Esophagus muscularis mucosa (tissue), 4 donors: ENCODE measurements around the gene CDH4. TPM values are rescaled to one million over a fixed set of nuclear protein-coding genes. Genes with fewer than 3 reads are reported as not detected.

Source experiments
- DNase-seq: peaks from one replicate; pipeline ENCODE4 v3.0.0-alpha.2; 2017; ENCODE audit errors: extremely low spot score
- H3K27ac ChIP-seq, 4 donors: fragments of 200-600 bp; sonication (generic); replicated peaks in 1 of 4; 1 replicate in 3 of 4; 2 replicates in 1 of 4; pipeline ENCODE4 v1.5.1; 2016 to 2019; ENCODE audit warnings: mild to moderate bottlenecking in 1 of 4
- H3K27me3 ChIP-seq, 4 donors: fragments of 200-600 bp; sonication (generic); one replicate each; pipeline versions ENCODE4 v1.5.1 to v1.6.0; 2016 to 2019
- H3K36me3 ChIP-seq, 4 donors: fragments of 200-600 bp; sonication (generic); one replicate each; pipeline ENCODE4 v1.5.1; 2016 to 2019
- H3K4me1 ChIP-seq, 4 donors: fragments of 200-600 bp; sonication (generic); one replicate each; pipeline ENCODE4 v1.5.1; 2016 to 2019
- H3K4me3 ChIP-seq, 4 donors: fragments of 200-600 bp; sonication (generic); 1 replicate in 2 of 4; 2 replicates in 2 of 4; pipeline ENCODE4 v1.5.1; 2016 to 2019; ENCODE audit warnings: mild to moderate bottlenecking in 4 of 4, moderate library complexity in 1 of 4
- H3K9me3 ChIP-seq, 4 donors: fragments of 200-600 bp; sonication (generic); 1 replicate in 3 of 4; 2 replicates in 1 of 4; pipeline ENCODE4 v1.5.1; 2016 to 2019
- CTCF ChIP-seq, 3 experiments: fragments of 200-600 bp in 2 of 3; fragments of 450-650 bp in 1 of 3; sonication (generic) in 2 of 3; IDR thresholded peaks; one replicate each; pipeline ENCODE4 v1.5.1; 2017 to 2019; ENCODE audit warnings: antibody characterized with exemption in 3 of 3, mild to moderate bottlenecking in 2 of 3, moderate library complexity in 1 of 3
- EP300 ChIP-seq: sonication (generic); formaldehyde crosslinking; IDR thresholded peaks from one replicate; pipeline ENCODE4 v1.6.1; 2017; ENCODE audit warnings: antibody characterized with exemption
- POLR2A ChIP-seq: fragments of 450-650 bp; IDR thresholded peaks from one replicate; pipeline ENCODE4 v1.6.1; 2017; ENCODE audit warnings: antibody characterized with exemption, moderate library complexity, mild to moderate bottlenecking, low read depth
- POLR2AphosphoS5 ChIP-seq, 2 donors: sonication (generic); formaldehyde crosslinking; IDR thresholded peaks; one replicate each; pipeline ENCODE4 v1.6.1; 2017; ENCODE audit warnings: antibody characterized with exemption in 2 of 2
- WGBS: methylation state at CpG from one replicate; pipeline ENCODE4 v1.1.5; 2018; 5-methylcytosine and 5-hydroxymethylcytosine counted together
- intact Hi-C: fragments of 100-400 bp; cut with DNase I; formaldehyde crosslinking; loops from one replicate; pipeline ENCODE4 v1.15.1; 2023
- total RNA-seq, 4 donors: library from RNA; depleted of rRNA; stranded (reverse); fragments of >200 nt; gene quantifications; one replicate each; pipeline versions ENCODE4 v1.1.0 to v1.2.1, GENCODE V29; 2016

CDH4 gene
- total RNA-seq, 4 donors from 2014 or later = 0.42 to 1.3 (median 0.48) TPM

GRCh38 chr20:61875996-61876395 lies 623.9 kb downstream of the CDH4 start:
- peaks cover 0 to 41% (median 0%) of the 10 kb centered on the region in 4 donors for H3K27me3 ChIP-seq
- 70% methylated on average over 10 of the region's 16 CpGs for WGBS
- H3K4me3 ChIP-seq = no peak overlapping the region
- H3K27ac ChIP-seq = no peak overlapping the region
- no peaks in the 10 kb centered on the region for H3K36me3 ChIP-seq
- no peak for TF ChIP-seq CTCF (IDR thresholded peaks at IDR 0.05)
- no peak for TF ChIP-seq POLR2AphosphoS5 (IDR thresholded peaks at IDR 0.05)
- TF ChIP-seq POLR2A = no peak
- no peak for TF ChIP-seq EP300
- peaks cover 0 to 12% (median 0%) of the 10 kb centered on the region in 4 donors for H3K9me3 ChIP-seq
- intact Hi-C loops = no loop called here
- no peaks in the 10 kb centered on the region for H3K4me1 ChIP-seq
- no peak for DNase-seq

GRCh38 chr20:61876952-61877728 lies 625.1 kb downstream of the CDH4 start:
- H3K27me3 ChIP-seq = peaks cover 0 to 50% (median 0%) of the 10 kb centered on the region in 4 donors
- H3K4me3 ChIP-seq = no peak overlapping the region
- WGBS = 23% methylated on average over 20 of the region's 30 CpGs
- intact Hi-C loops = no loop called here
- H3K4me1 ChIP-seq = no peaks in the 10 kb centered on the region
- H3K9me3 ChIP-seq = peaks cover 0 to 2% (median 0%) of the 10 kb centered on the region in 4 donors
- H3K27ac ChIP-seq = no peak overlapping the region
- TF ChIP-seq CTCF (IDR thresholded peaks at IDR 0.05) (no peak), POLR2A (no peak), POLR2AphosphoS5 (IDR thresholded peaks at IDR 0.05) (no peak), EP300 (no peak)
- no peaks in the 10 kb centered on the region for H3K36me3 ChIP-seq
- no peak for DNase-seq

GRCh38 chr20:61877776-61878477 lies 625.9 kb downstream of the CDH4 start:
- Histone ChIP-seq H3K9me3 (no peaks in the 10 kb centered on the region), H3K36me3 (no peaks in the 10 kb centered on the region), H3K4me1 (no peaks in the 10 kb centered on the region), H3K4me3 (no peak overlapping the region), H3K27ac (no peak overlapping the region), H3K27me3 (peaks cover 0 to 55% (median 0%) of the 10 kb centered on the region in 4 donors)
- TF ChIP-seq POLR2A (no peak), POLR2AphosphoS5 (IDR thresholded peaks at IDR 0.05) (no peak), CTCF (IDR thresholded peaks at IDR 0.05) (no peak), EP300 (no peak)
- WGBS = 86% methylated on average over 13 of the region's 23 CpGs
- intact Hi-C loops = no loop called here
- DNase-seq = no peak

- DNase-seq = no peak
- TF ChIP-seq POLR2AphosphoS5 (IDR thresholded peaks at IDR 0.05) (no peak), CTCF (IDR thresholded peaks at IDR 0.05) (no peak), POLR2A (no peak), EP300 (no peak)
- Histone ChIP-seq H3K36me3 (no peaks in the 10 kb centered on the region), H3K4me3 (no peak overlapping the region), H3K9me3 (no peaks in the 10 kb centered on the region), H3K4me1 (no peaks in the 10 kb centered on the region), H3K27me3 (peaks cover 0 to 63% (median 0%) of the 10 kb centered on the region in 4 donors), H3K27ac (no peak overlapping the region)
- WGBS = 86% methylated on average over 27 of the region's 31 CpGs
- intact Hi-C loops = no loop called here
These were observed 626.6 kb downstream of the CDH4 start for GRCh38 chr20:61878478-61879302.
